GM19240 (cell line): Measurements from ENCODE around the gene EXOC6.

ENCODE experiments used
- DNase-seq: peaks from one replicate; pipeline ENCODE4 v3.0.0; 2011; ENCODE audit warnings: low spot score; ENCODE audit not compliant: insufficient read length

Gene EXOC6

GRCh38 chr10:93015722-93016121 lies 167.4 kb downstream of the EXOC6 start:
- DNase-seq: no peak

GRCh38 chr10:93023013-93023650 lies 174.8 kb downstream of the EXOC6 start:
- no peak for DNase-seq

- DNase-seq: no peak
Observed at GRCh38 chr10:93026072-93026471, 177.8 kb downstream of the EXOC6 start.

GRCh38 chr10:93027508-93027907 lies 179.2 kb downstream of the EXOC6 start:
- DNase-seq: no peak

- DNase-seq: no peak
Observed at GRCh38 chr10:93028883-93029282, 180.6 kb downstream of the EXOC6 start.

- no peak for DNase-seq
Observed at GRCh38 chr10:93030409-93030808, 182.1 kb downstream of the EXOC6 start.

DNA sequence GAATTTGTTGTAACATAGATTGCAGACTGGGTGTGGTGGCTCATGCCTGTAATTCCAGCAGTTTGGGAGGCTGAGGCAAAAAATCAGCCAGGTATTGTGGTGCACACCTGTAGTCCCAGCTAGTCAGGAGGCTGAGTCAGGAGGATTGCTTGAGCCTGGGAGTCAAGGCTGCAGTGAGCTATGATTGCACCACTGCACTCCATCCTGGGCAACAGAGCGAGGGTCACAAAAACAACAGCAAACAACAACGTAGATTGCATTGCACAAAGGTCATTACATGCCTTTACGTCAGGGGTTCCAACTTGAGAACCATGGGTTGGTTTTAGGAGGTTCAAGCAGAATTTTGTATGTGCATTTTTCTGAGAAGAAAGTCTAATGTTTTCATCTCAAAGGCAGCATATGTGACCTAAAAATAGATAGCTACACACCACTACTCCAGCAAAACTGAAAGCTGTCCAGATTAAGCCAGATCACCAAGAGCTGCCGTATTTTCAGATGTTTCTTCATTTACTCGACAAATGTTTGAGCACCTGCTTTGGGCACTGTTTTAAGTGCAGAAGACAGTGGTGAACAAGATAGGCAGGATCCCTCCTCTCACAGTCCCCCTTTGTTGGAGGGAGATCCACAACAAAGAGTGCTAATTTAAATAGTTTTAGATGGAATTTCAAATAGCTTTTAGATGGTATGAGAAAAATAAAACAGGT lies 183.9 kb downstream of the EXOC6 start:
- DNase-seq: no peak

- no peak for DNase-seq
Observed at GRCh38 chr10:93032809-93033137, 184.5 kb downstream of the EXOC6 start.

DNA sequence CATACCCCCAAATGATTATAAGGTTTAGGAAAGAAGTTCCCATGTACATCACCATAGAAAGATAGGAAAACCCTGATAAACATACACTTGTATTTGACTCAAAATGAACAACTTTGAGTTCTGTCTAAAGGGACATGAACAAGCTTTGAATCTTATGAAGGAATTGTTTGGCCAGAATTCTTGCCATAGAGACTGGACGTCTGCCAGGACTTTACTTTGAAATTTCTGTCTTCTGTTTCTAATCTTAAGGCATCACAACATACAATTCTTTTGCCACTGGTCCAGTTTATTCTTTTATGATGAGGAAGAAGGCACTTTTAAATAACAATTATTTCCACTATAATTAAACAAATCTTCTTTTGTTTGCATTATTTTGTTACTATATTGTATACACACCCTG lies 186.1 kb downstream of the EXOC6 start:
- no peak for DNase-seq

DNA sequence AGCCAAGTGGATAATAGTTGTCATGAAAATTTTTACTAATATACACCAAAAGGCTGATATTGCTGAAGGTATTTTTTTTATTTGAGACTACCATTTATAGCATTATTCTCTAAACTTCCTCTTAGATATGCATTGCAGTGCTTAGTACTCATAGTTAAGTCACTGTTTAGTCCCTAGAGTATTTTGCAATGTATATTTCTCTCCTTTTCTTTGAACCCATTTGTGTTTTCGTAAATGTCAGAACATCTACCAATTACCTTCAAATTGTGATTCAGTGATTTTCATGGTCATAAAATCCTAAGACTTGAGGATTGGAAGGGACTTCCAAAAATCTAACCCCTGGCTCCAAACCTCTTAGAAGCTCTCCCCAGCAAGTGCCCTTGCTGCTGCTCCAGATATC lies 190.8 kb downstream of the EXOC6 start:
- no peak for DNase-seq

GRCh38 chr10:93039721-93040120 lies 191.4 kb downstream of the EXOC6 start:
- DNase-seq: no peak

DNA sequence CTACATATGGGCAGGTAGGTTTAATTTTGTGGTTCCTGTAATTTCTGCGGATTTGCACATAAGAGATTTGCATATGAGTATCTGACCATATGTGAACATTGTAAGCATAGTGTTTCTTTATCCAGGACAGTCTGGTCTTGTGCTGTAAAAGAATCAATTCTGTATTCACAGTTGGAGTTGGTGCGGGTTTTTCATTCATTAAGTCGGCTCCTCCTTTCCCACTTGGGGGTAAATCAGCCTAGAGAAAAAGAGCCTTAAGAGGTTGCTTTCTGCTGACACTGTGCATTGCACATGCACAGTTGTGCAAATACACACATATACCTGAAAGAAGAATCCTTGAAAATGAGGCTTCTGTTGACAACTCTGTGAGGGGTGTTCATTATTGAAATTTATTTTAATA lies 206.2 kb downstream of the EXOC6 start:
- DNase-seq: no peak

DNA sequence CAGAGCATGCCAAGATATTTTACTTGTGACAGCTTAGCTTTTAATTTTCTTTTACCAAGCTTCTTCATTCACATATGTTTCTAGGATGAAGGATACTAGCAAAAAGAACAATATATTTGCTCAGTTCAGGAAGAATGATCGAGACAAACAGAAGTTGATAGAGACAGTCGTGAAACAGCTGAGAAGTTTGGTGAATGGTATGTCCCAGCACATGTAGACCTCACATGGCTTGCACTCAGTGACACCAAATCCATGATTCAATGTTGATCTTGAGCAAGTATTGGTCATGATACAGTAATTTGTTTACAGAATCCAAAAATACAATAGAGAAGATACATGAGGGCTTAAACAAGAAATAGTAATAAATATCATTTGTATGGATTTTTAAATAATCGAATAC lies 209.8 kb downstream of the EXOC6 start:
- no peak for DNase-seq

DNA sequence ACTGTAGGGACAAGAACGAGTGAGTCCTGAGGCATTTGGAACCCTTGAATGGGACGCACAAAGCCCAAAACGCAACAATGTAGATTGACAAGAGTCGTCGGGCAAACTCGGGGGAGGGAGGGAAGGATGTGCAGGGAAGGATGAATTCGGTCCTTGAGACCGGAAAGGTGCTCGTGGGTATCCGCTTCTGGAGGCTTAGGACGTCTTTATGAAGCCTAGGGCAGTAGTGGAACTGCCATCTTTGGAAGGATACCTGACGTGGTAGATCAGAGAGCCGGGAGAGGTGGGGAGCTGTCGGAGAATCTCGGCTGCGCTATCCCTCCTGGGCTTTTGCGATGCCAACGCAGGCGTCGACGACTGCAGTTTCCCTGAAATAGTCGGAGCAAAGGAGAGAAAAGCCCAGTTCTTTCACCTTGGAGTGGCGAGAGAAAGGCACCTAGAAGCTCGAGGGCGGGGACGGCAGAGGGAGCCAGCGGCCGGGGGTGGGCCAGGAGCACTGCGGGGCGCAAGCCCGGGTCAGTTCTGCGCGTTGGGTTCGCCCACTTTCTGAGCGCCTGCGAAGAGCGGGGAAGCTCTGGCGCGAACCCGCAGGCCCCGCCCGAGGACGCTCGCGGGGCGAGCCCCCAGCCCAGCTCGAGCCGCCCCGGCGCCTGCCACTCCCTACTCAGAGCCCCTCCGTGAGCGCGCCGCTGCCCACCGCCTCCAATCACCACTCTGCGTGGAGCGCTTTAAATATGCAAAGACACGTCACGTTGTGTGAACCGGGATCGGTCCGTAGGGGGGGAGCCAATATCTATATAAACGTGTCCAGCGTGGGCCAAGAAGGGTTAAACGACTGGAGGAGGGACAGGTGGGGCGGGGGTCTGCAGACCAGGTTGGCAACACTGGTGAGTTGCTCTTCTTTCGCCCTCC lies 211.9 kb downstream of the EXOC6 start, which contains the start of gene CYP26C1:
Gene CYP26C1, plus strand, starts transcription at position 824 of the 912 bp plus-strand sequence. CDS start 466 bp downstream, outside the sequence.
- DNase-seq: no peak

- no peak for DNase-seq
Observed at GRCh38 chr10:93060887-93061593, 212.7 kb downstream of the EXOC6 start.

GRCh38 chr10:93061594-93062513 lies 213.5 kb downstream of the EXOC6 start:
- no peak for DNase-seq

- no peak for DNase-seq
Observed at GRCh38 chr10:93062514-93063143, 214.3 kb downstream of the EXOC6 start.

DNA sequence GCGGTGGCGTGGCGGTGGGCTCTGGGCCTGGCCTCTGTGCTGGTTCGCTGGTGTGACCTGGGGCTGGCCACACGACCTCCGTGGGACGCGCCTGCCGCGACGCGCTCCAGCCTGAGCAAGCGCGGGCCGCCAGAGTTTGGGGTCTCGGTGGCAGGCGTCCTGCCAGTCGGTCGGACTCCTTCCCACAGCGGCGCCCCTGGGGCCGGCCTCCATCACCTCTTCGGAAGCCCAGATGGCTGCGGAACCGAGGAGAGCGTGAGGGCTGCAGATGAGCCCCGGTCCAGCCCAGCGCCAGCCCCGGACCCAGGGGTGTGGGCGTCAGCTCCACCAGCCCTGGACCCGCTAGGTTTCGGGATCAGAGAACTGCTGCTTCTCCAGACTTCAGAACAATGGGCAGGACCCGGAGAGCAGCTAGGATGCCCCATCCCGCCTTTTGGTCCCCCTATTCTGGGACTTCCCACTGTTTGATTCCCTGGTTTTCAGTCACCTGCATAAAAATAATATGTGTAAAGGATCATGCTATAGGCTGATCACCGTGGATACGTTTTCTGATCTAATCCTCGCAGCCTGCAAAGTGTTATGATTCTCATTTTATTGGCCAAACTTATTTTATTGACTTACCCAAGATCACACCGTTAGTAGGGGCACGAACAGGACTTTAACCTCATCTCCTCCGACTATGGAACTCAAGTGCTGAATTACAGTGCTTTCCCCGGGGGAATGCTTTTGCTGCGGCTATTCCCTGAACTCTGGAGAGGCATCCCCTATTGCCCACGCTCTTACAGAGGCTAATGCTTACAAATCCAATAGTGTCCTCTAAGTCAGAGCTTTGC lies 215.0 kb downstream of the EXOC6 start:
- DNase-seq: no peak
